ENCODE results near the gene SPSB4.
A peak's percentile ranks its signal among the peaks of the same experiment; 100 is the strongest.

The SPSB4 gene

GRCh38 chr3:141076797-141077571 lies 25.8 kb downstream of the SPSB4 start:
- peak; percentile 33 for DNase-seq

GRCh38 chr3:141077631-141078030 lies 26.5 kb downstream of the SPSB4 start:
- no peak for DNase-seq

- DNase-seq: no peak
Observed at GRCh38 chr3:141078200-141078599, 27.1 kb downstream of the SPSB4 start.

GRCh38 chr3:141080431-141080830 lies 29.3 kb downstream of the SPSB4 start:
- no peak for DNase-seq

GRCh38 chr3:141081141-141081795 lies 30.1 kb downstream of the SPSB4 start:
- DNase-seq: no peak

- DNase-seq: no peak
Observed at GRCh38 chr3:141082064-141082463, 30.9 kb downstream of the SPSB4 start.

GRCh38 chr3:141083226-141083625 lies 32.1 kb downstream of the SPSB4 start:
- DNase-seq: no peak

- DNase-seq: no peak
Observed at GRCh38 chr3:141083836-141084649, 32.9 kb downstream of the SPSB4 start.

GRCh38 chr3:141085343-141086070 lies 34.4 kb downstream of the SPSB4 start:
- no peak for DNase-seq

- DNase-seq: no peak
Observed at GRCh38 chr3:141086188-141086587, 35.0 kb downstream of the SPSB4 start.

GRCh38 chr3:141087076-141087777 lies 36.1 kb downstream of the SPSB4 start:
- no peak for DNase-seq

GRCh38 chr3:141087778-141088130 lies 36.6 kb downstream of the SPSB4 start:
- DNase-seq: no peak

- DNase-seq: no peak
Observed at GRCh38 chr3:141089339-141090152, 38.4 kb downstream of the SPSB4 start.

- DNase-seq: no peak
Observed at GRCh38 chr3:141091426-141091825, 40.3 kb downstream of the SPSB4 start.

- no peak for DNase-seq
Observed at GRCh38 chr3:141092663-141093062, 41.5 kb downstream of the SPSB4 start.

- DNase-seq: no peak
Observed at GRCh38 chr3:141093397-141093796, 42.2 kb downstream of the SPSB4 start.

GRCh38 chr3:141093971-141094684 lies 43.0 kb downstream of the SPSB4 start:
- DNase-seq: no peak

- DNase-seq: no peak
Observed at GRCh38 chr3:141094790-141095545, 43.8 kb downstream of the SPSB4 start.

GRCh38 chr3:141095546-141095937 lies 44.4 kb downstream of the SPSB4 start:
- DNase-seq: no peak

GRCh38 chr3:141096164-141096563 lies 45.0 kb downstream of the SPSB4 start:
- DNase-seq: no peak

All from stimulated activated CD4-positive, alpha-beta T cell treated with anti-CD3 and anti-CD28 coated beads, Interleukin-15, amount 100 ng/mL, for 24 hours (primary cell).